Stimulated activated naive CD4-positive, alpha-beta T cell (primary cell): ENCODE data around the gene PHC2.
"Not testable (repeated sequence)": the region's sequence is repeated elsewhere in the genome, so short reads cannot be mapped to it uniquely, and the experiment has no call there.

Source experiments
- DNase-seq, 6 experiments: peaks; one replicate each; lab custom pipeline; 2025; lab: John Stamatoyannopoulos, UW

Gene PHC2

DNA sequence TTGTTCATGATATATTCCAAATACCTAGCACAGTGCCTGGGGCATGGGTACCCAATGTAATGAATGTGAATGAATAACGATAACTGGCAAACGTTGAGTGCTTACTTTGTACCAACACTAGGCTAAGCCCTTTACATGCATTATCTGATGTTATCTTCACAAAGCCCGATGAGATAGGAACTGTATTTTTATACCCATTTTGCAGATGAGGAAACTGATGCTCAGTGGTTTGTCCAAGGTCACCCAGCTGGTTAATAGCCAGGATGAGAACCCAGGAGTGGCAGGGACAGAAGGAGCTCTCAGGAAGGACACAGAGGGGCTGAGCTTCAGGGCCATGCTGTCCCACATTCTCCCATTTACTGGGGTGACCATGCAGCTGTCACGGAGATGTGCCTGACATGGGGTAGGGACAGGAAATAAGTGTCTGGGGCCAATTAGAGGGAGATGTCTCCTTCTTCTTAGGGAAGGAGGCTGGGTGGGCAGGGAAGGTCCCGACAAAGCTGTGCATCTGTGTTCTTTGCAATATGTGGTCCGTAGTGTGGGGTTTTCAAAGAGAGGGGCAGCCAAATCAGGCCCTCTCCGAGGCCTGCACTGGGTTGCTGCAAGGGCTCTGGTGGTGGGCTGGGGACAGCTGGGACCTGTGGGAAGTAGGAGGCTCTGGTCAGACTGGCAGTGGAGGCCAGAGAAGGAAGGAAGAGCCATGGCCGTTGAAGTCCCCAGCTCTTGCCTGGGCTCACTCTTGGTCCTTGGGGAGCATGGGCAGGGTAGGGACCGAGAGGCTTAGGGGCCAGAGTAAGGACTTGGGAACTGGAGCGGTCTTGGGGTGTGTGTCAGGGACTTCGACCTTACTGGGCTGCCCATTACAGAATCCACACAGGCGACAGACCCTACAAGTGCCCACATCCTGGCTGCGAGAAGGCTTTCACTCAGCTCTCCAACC, 136.6 kb downstream of the PHC2 start:
- DNase-seq, result no peak

- DNase-seq, result no peak
These were observed 138.1 kb downstream of the PHC2 start for GRCh38 chr1:33292726-33293340.

DNA sequence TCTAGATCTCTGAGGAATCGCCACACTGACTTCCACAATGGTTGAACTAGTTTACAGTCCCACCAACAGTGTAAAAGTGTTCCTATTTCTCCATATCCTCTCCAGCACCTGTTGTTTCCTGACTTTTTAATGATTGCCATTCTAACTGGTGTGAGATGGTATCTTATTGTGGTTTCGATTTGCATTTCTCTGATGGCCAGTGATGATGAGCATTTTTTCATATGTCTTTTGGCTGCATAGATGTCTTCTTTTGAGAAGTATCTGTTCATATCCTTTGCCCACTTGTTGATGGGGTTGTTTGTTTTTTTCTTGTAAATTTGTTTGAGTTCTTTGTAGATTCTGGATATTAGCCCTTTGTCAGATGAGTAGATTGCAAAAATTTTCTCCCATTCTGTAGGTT, 140.3 kb downstream of the PHC2 start:
- not testable (repeated sequence) for DNase-seq

DNA sequence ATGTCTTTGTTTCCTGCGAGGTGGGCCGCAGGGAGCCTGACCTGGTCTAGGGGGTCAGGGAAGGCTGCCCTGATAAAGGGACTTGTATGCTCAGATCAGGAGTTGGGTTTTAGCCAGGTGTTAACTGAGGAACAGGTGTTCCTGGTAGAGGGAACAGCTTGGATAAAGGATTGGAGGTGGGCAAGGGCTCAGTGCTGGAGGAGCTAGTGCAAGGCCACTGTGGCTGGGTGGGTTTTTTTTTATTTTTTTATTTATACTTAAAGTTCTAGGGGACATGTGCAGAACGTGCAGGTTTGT, 141.1 kb downstream of the PHC2 start:
- no peak for DNase-seq

DNA sequence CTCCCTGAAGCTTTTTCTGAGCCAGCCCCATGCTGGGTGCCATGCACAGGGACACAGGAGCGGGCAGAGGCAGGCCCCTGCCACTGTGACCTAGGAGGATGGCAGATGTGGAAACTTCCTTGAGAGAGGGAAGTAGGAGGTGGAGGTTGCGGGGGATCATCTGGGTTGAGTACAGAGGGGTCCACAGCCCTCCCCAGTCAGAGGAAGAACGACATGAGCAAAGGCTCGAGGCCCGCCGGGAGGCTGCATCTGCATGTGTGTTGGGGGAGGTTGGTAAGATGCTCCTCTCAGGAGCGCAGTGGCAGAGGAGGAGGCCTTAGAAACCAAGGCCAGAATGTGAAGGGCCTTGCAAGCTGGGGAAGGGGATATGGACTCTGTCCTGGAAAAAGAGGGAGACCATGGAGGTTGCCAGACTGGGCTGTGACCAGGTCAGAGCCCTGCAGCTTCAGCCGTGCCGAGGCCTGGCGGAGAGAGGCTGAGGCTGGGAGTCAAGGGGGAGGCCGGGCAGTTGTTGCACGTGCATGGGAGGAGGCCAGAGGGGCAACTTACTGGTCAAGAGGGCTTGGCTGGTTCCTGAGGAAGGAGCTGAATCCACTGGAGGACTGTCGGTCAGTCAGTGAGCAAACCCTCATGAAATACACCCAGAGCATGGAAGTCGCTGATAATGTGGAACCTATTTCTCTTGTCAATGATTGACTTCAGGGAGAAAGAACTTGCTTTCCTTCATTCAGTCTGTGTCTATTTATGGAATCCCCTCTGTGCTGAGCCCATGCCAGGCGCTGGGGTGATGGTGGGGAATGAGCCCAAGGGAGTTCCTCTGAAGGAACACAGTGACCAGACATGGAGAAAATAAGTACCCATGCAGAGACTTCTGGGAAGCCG, 141.7 kb downstream of the PHC2 start:
- DNase-seq, result no peak

- no peak for DNase-seq
These were observed 143.6 kb downstream of the PHC2 start for GRCh38 chr1:33287317-33287716.

DNA sequence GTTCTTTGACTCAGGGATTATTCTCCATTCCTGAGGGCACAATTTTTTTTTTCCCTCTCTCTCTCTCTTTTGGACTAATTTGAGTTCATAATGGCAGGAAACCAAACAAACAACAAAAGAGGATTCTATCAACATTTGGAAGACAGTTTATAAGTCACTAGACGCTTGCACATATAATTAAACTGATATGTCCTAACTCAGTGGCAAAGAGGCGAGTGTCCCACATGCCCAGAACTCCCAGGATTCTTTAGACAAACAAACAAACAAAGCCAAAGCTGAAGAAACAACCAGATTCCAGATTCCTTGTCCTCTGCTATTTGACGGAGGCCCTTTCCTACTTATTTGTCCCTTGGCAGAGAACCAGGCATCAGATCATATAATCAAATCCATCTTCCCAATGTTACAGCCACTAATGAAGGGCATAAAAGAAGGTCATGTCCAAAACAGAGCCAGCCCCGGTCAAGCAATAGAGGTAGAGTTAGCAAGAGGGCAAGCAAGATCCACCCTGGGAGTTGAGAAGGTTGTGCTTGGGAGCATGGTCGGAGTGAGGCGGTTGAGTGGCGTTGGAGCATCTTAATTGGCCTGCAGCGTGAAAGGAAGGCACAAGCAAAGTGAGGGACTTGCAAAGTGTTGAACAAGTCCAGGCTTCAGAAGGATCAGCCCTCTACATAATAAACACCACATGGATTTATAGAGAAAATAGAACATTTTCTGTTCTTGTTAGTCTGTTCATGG, 144.3 kb downstream of the PHC2 start:
- no peak for DNase-seq

- no peak for DNase-seq
These were observed 146.8 kb downstream of the PHC2 start for GRCh38 chr1:33284049-33284448.

DNA sequence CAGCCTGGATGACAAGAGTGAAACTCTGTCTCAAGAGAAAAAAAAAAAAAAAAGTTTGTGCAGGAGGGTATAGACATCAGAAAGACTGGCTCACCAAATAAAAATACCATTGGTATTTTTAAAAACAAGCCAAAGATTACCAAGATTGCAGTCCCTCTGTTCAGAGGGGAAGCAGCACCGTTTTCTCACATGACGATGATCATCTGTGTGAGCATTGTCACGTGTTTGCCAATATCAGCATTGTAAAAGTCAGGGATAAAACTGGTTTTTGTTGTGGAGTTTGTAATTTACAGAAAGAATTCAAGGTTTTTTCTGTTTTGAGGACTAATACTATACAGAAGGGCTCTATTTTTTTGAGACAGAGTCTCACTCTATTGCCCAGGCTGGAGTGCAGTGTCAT, 148.1 kb downstream of the PHC2 start:
- DNase-seq, result no peak

- DNase-seq, result no peak
These were observed 149.2 kb downstream of the PHC2 start for GRCh38 chr1:33281554-33282303.

- no peak for DNase-seq
These were observed 150.7 kb downstream of the PHC2 start for GRCh38 chr1:33280091-33280661.

DNA sequence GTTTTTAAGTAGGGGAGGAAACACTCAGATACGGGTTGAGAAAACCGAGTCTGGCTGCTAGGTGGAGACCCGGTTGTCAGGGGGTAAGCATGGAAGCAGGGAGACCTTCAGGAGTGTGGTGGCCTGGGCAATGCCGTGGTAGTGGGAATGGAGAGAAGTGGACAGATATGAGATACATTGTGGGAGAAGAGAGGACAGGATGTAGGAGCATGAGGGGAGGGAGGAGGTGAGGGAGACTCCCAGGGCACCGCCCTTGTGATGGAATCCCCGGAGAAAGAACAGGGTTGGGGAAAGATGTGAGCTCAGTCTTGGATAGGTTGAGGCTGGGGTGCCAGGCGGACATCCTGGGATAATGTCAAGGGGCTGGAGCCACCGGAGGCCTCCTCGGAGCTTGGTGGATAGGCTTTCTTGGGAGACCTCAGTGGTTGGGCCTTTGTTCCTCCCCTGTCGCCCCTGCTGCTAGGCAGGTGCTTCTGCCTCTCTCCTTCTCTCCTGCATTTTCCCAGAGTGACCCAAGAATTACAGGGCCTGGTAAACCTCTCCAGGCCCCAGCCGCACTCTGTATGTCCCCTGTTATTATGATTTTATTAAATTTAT, 153.3 kb downstream of the PHC2 start:
- DNase-seq, result no peak

- DNase-seq, result no peak
These were observed 154.2 kb downstream of the PHC2 start for GRCh38 chr1:33276573-33277298.

GRCh38 chr1:33275706-33276572, 155.0 kb downstream of the PHC2 start:
- no peak for DNase-seq

- DNase-seq, result no peak
These were observed 155.7 kb downstream of the PHC2 start for GRCh38 chr1:33275195-33275594.

GRCh38 chr1:33274446-33274845, 156.4 kb downstream of the PHC2 start:
- DNase-seq, result no peak

DNA sequence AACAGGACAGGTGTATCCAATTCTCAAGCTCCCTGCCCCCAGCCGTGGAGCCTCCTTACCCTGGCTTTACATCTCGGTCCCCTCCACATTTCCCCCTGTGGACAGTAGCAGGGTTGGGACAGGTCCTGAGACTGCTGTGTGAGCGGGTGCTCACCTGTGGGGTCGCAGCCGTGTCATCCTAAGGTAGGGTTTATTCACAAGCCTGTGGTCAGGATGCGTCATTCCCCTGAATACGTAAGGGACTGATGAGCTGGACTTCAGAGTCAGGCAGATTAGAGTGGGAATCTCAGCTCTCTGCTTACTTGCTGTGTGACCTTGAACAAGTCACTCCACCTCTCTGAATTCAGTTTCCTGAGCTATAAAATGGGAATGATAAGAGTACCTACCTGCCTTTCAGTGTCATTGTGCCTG, 156.9 kb downstream of the PHC2 start:
- no peak for DNase-seq
